Urothelium cell line (cell line): ENCODE measurements around the gene NDUFS8.
A peak's percentile ranks its signal among the peaks of the same experiment; 100 is the strongest.

Source experiments
- DNase-seq: peaks from one replicate; pipeline ENCODE4 v3.0.0; 2011; ENCODE audit warnings: low spot score, mixed read lengths
- FAIRE-seq: peaks from 2 replicates; lab custom pipeline; 2011; peaks lifted over from hg19 to GRCh38; lab: Jason Lieb, UNC

Gene NDUFS8

GRCh38 chr11:68014947-68015447 is 15.5 kb upstream of the NDUFS8 start:
- DNase-seq = no peak
- FAIRE-seq = no peak

- no peak for DNase-seq
- FAIRE-seq = no peak
Measured at GRCh38 chr11:68015467-68015866, 15.0 kb upstream of the NDUFS8 start.

- FAIRE-seq (no peak), DNase-seq (no peak)
Measured at GRCh38 chr11:68016161-68016903, 14.1 kb upstream of the NDUFS8 start.

GRCh38 chr11:68016904-68017817 is 13.3 kb upstream of the NDUFS8 start:
- no peak for FAIRE-seq
- DNase-seq = no peak

- FAIRE-seq = no peak
- DNase-seq = no peak
Measured at GRCh38 chr11:68017980-68018729, 12.3 kb upstream of the NDUFS8 start.

GRCh38 chr11:68018730-68019190 is 11.7 kb upstream of the NDUFS8 start:
- DNase-seq (no peak), FAIRE-seq (no peak)

GRCh38 chr11:68019486-68019885 is 11.0 kb upstream of the NDUFS8 start:
- no peak for DNase-seq

GRCh38 chr11:68020575-68020974 is 9.9 kb upstream of the NDUFS8 start:
- no peak for FAIRE-seq
- DNase-seq = no peak

More at GRCh38 chr11:68019486-68019885, 11.0 kb upstream of the NDUFS8 start:
- no peak for FAIRE-seq

GRCh38 chr11:68021167-68021787 is 9.2 kb upstream of the NDUFS8 start:
- DNase-seq (no peak), FAIRE-seq (no peak)

GRCh38 chr11:68022531-68022930 is 8.0 kb upstream of the NDUFS8 start:
- FAIRE-seq = no peak

GRCh38 chr11:68024508-68024907 is 6.0 kb upstream of the NDUFS8 start:
- FAIRE-seq (no peak), DNase-seq (no peak)

More at GRCh38 chr11:68022531-68022930, 8.0 kb upstream of the NDUFS8 start:
- no peak for DNase-seq

GRCh38 chr11:68025047-68025446 is 5.4 kb upstream of the NDUFS8 start:
- DNase-seq (no peak), FAIRE-seq (no peak)

GRCh38 chr11:68026391-68027105 is 3.9 kb upstream of the NDUFS8 start:
- FAIRE-seq (peak; percentile 32), DNase-seq (no peak)

GRCh38 chr11:68027667-68028066 is 2.8 kb upstream of the NDUFS8 start:
- no peak for DNase-seq
- peak; percentile 20 for FAIRE-seq

GRCh38 chr11:68028802-68029545 is 1.5 kb upstream of the NDUFS8 start:
- no peak for DNase-seq
- FAIRE-seq = no peak

- FAIRE-seq = no peak
- DNase-seq = no peak
Measured at GRCh38 chr11:68031144-68031464, 623 bp downstream of the NDUFS8 start.

- no peak for FAIRE-seq
Measured at GRCh38 chr11:68032003-68032402, 1.5 kb downstream of the NDUFS8 start.

GRCh38 chr11:68032997-68033707 is 2.7 kb downstream of the NDUFS8 start:
- no peak for FAIRE-seq
- no peak for DNase-seq

More at GRCh38 chr11:68032003-68032402, 1.5 kb downstream of the NDUFS8 start:
- DNase-seq = no peak

GRCh38 chr11:68033708-68034045 is 3.2 kb downstream of the NDUFS8 start:
- FAIRE-seq (no peak), DNase-seq (no peak)
